Activated T-helper 17 cell treated with anti-CD3 and anti-CD28 coated beads, Interleukin-2, amount 50 U/mL, for 72 hours (primary cell): ENCODE results near the gene NOTCH4. TPM values are rescaled to one million over a fixed set of nuclear protein-coding genes. Genes with fewer than 3 reads are reported as not detected.

Experiments
- total RNA-seq, 2 donors: library from RNA; stranded (reverse); gene quantifications; one replicate each; pipeline ENCODE4 v1.2.3, GENCODE V29; 2022

NOTCH4 gene
- total RNA-seq, 2 donors from 2014 or later, result 0.73 to 2.3 TPM

Other genes starting within 250 kb of the NOTCH4 start
- gene C4A, start 242.0 kb downstream of the NOTCH4 start, total RNA-seq, result 1 to 10 TPM; 6.5 to 6.9 TPM
- gene C4B, start 209.3 kb downstream of the NOTCH4 start, total RNA-seq, result 1 to 10 TPM; 5.9 to 6.1 TPM
- gene CYP21A2, start 185.7 kb downstream of the NOTCH4 start, total RNA-seq, result under 1 TPM; 0.16 to 0.91 TPM
- gene TNXB, start 114.7 kb downstream of the NOTCH4 start, total RNA-seq, result 10 to 100 TPM in 1 of 2 donors, 1 to 10 TPM in 1; 7.2 to 26.8 TPM
- gene ATF6B, start 95.8 kb downstream of the NOTCH4 start, total RNA-seq, result 10 to 100 TPM; 73.4 to 99.9 TPM
- gene FKBPL, start 93.8 kb downstream of the NOTCH4 start, total RNA-seq, result 1 to 10 TPM; 7.4 to 9.3 TPM
- under 1 TPM; 0.17 to 0.29 TPM for gene PRRT1, start 72.1 kb downstream of the NOTCH4 start, total RNA-seq
- gene PPT2, start 69.9 kb downstream of the NOTCH4 start, total RNA-seq, result 10 to 100 TPM; 10.5 to 18.0 TPM
- gene EGFL8, start 59.5 kb downstream of the NOTCH4 start, total RNA-seq, result 10 to 100 TPM in 1 of 2 donors, 1 to 10 TPM in 1; 6.7 to 10.1 TPM
- 10 to 100 TPM; 26.8 to 37.5 TPM for gene AGPAT1, start 48.0 kb downstream of the NOTCH4 start, total RNA-seq
- 10 to 100 TPM; 46.0 to 64.5 TPM for gene RNF5, start 45.7 kb downstream of the NOTCH4 start, total RNA-seq
- gene AGER, start 39.8 kb downstream of the NOTCH4 start, total RNA-seq, result 10 to 100 TPM; 19.3 to 50.2 TPM
- 100 to 1,000 TPM in 1 of 2 donors, 10 to 100 TPM in 1; 53.0 to 135 TPM for gene PBX2, start 33.9 kb downstream of the NOTCH4 start, total RNA-seq
- 100 to 1,000 TPM; 136 to 227 TPM for gene GPSM3, start 31.4 kb downstream of the NOTCH4 start, total RNA-seq
- gene TSBP1, start 147.8 kb upstream of the NOTCH4 start, total RNA-seq, result not detected
- not detected for gene BTNL2, start 183.1 kb upstream of the NOTCH4 start, total RNA-seq
- 100 to 1,000 TPM in 1 of 2 donors, 10 to 100 TPM in 1; 13.6 to 170 TPM for gene HLA-DRA, start 215.8 kb upstream of the NOTCH4 start, total RNA-seq